K562 (cell line): ENCODE results near the gene HPCAL1. TPM values are rescaled to one million over a fixed set of nuclear protein-coding genes. Genes with fewer than 3 reads are reported as not detected.

Experiments
- BRF1 ChIP-seq: IDR thresholded peaks from 3 replicates; pipeline ENCODE4 v1.6.1; 2011; ENCODE audit warnings: borderline replicate concordance, mild to moderate bottlenecking; ENCODE audit not compliant: insufficient read length; ENCODE audit errors: extremely low read depth
- CREM ChIP-seq: IDR thresholded peaks from 2 replicates; pipeline ENCODE4 v1.6.1; 2014; ENCODE audit warnings: antibody characterized with exemption, low read depth
- MYBL2 ChIP-seq, 2 experiments: fragments of 450-650 bp in 1 of 2; sonication (generic) in 1 of 2; formaldehyde crosslinking in 1 of 2; IDR thresholded peaks; 2 replicates each; pipeline versions ENCODE4 v1.6.1 to v1.8.1; 2017 to 2022; ENCODE audit warnings: borderline replicate concordance in 1 of 2, inconsistent platforms in 1 of 2, low read depth in 1 of 2, mild to moderate bottlenecking in 1 of 2, missing genetic modification reagents in 1 of 2, moderate library complexity in 1 of 2
- SREBF2 ChIP-seq: sonication (generic); formaldehyde crosslinking; IDR thresholded peaks from 2 replicates; pipeline ENCODE4 v1.4.0; 2020; ENCODE audit warnings: mild to moderate bottlenecking, missing genetic modification reagents
- STAT5A ChIP-seq: IDR thresholded peaks from 2 replicates; pipeline ENCODE4 v1.6.1; 2012; ENCODE audit warnings: low read length, inconsistent platforms, borderline replicate concordance
- polyA plus RNA-seq, 8 experiments: library from polyadenylated mRNA; depleted of rRNA in 4 of 8; stranded (reverse) in 5 of 8; unstranded in 3 of 8; fragments of >200 nt; fragmentation: Nextera tagmentation in 2 of 8; fragmentation: Illumina TruSeq in 1 of 8; extraction: Ambion mirVana in 2 of 8; extraction: Trizol in 1 of 8; gene quantifications; 2 replicates each; pipeline versions ENCODE4 v1.2.1 to v1.2.3, GENCODE V29; 2011 to 2014; ENCODE audit warnings: inconsistent platforms in 1 of 8, missing spikeins in 1 of 8
- total RNA-seq, 7 experiments: library from RNA; depleted of rRNA in 6 of 7; stranded (reverse); fragments of >200 nt in 6 of 7; fragmentation: Illumina TruSeq in 2 of 7; extraction: Trizol in 2 of 7; gene quantifications; 2 replicates each; pipeline versions ENCODE4 v1.2.1 to v1.2.3, GENCODE V29; 2011 to 2021; ENCODE audit warnings: low replicate concordance in 1 of 7
- TF ChIP-seq, protein P1 (sequence below): fragments of 200-800 bp; sonication (Bioruptor generic); IDR thresholded peaks from 2 replicates; pipeline ENCODE4 v1.6.1; 2016; ENCODE audit warnings: missing genetic modification characterization, missing compliant biosample characterization

Gene HPCAL1
- total and polyA plus RNA-seq, 9 of the 15 experiments (the other 6 are each of a cell fraction or from before 2014, with no cell fraction given) = 2.7 to 65.5 (median 23.9) TPM

DNA sequence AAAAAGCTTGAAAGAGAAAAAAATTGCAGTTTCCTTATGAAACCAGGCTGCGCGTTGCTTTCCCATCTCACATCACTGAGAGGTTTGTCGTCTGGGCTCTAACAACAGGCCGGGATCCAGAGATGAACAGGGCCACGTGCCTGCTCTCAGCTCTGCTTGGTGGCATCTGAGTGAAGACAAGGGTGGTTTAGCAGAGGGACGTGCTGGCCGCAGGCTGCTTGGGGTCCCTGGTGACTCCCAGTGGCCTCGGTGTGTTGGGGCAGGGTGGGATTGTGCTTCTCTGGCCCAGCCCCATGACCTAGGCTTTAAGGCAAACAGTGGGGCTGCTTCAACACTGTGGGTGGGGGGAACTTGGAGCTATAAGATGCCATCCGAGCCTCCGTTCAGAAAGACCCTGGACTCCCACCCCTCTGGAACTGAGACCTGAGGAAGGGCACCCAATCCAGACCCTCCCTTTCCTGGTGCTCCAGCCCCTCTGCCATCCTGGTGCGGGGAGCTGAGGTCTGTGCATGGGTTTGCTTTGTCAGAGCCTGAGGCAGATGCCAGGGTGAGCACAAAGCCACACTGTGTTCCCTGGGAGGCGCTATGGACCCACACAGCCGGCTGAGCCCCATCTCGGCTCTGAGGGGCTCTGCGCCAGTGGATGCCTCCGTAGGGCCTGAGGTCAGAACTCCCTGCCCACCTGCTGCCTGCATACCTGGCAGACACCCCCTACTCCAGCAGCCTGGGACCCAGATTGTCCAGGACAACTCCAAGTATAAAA, 18.4 kb upstream of the HPCAL1 start (continued):
- TF ChIP-seq SREBF2 (no peak), MYBL2 (IDR thresholded peaks at IDR 0.05; ENCODE audit: low read depth) (no peak), MYBL2 (CRISPR knock-in tag; IDR thresholded peaks at IDR 0.05; ENCODE audit: borderline replicate concordance) (no peak), BRF1 (no peak), STAT5A (no peak), CREM (no peak)
- TF ChIP-seq, protein P1, sequence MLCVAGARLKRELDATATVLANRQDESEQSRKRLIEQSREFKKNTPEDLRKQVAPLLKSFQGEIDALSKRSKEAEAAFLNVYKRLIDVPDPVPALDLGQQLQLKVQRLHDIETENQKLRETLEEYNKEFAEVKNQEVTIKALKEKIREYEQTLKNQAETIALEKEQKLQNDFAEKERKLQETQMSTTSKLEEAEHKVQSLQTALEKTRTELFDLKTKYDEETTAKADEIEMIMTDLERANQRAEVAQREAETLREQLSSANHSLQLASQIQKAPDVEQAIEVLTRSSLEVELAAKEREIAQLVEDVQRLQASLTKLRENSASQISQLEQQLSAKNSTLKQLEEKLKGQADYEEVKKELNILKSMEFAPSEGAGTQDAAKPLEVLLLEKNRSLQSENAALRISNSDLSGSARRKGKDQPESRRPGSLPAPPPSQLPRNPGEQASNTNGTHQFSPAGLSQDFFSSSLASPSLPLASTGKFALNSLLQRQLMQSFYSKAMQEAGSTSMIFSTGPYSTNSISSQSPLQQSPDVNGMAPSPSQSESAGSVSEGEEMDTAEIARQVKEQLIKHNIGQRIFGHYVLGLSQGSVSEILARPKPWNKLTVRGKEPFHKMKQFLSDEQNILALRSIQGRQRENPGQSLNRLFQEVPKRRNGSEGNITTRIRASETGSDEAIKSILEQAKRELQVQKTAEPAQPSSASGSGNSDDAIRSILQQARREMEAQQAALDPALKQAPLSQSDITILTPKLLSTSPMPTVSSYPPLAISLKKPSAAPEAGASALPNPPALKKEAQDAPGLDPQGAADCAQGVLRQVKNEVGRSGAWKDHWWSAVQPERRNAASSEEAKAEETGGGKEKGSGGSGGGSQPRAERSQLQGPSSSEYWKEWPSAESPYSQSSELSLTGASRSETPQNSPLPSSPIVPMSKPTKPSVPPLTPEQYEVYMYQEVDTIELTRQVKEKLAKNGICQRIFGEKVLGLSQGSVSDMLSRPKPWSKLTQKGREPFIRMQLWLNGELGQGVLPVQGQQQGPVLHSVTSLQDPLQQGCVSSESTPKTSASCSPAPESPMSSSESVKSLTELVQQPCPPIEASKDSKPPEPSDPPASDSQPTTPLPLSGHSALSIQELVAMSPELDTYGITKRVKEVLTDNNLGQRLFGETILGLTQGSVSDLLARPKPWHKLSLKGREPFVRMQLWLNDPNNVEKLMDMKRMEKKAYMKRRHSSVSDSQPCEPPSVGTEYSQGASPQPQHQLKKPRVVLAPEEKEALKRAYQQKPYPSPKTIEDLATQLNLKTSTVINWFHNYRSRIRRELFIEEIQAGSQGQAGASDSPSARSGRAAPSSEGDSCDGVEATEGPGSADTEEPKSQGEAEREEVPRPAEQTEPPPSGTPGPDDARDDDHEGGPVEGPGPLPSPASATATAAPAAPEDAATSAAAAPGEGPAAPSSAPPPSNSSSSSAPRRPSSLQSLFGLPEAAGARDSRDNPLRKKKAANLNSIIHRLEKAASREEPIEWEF = no peak
- TF ChIP-seq, all 486 proteins: peak for 0
